ENCODE data around the gene PYGO2.

PYGO2 gene

GRCh38 chr1:154962156-154962749 lies 671 bp upstream of the PYGO2 start:
- Histone ChIP-seq H3K4me3 (ENCODE audit: low read depth, low read length) (peak overlapping the region; percentile 64), H3K9me3 (ENCODE audit: severe bottlenecking) (no peaks in the 10 kb centered on the region), H3K27ac (peak overlapping the region; percentile 99), H3K27me3 (ENCODE audit: insufficient read depth, low read depth, severe bottlenecking) (no peaks in the 10 kb centered on the region), H3K36me3 (peaks cover 76% of the 10 kb centered on the region)
- no peak for TF ChIP-seq CTCF (IDR thresholded peaks at IDR 0.05; ENCODE audit: low read depth, low read length)
- peak; percentile 70 for DNase-seq

GRCh38 chr1:154960446-154961136 lies 991 bp downstream of the PYGO2 start:
- H3K27me3 ChIP-seq (ENCODE audit: insufficient read depth, low read depth, severe bottlenecking), result no peaks in the 10 kb centered on the region
- TF ChIP-seq CTCF (IDR thresholded peaks at IDR 0.05; ENCODE audit: low read depth, low read length), result no peak
- peak overlapping the region; percentile 64 for H3K4me3 ChIP-seq (ENCODE audit: low read depth, low read length)
- H3K36me3 ChIP-seq, result peaks cover 60% of the 10 kb centered on the region
- no peaks in the 10 kb centered on the region for H3K9me3 ChIP-seq (ENCODE audit: severe bottlenecking)
- DNase-seq, result no peak
- peak overlapping the region; percentile 99 for H3K27ac ChIP-seq

- no peak for DNase-seq
- no peak overlapping the region for H3K4me3 ChIP-seq (ENCODE audit: low read depth, low read length)
- peaks cover 48% of the 10 kb centered on the region for H3K36me3 ChIP-seq
- H3K27me3 ChIP-seq (ENCODE audit: insufficient read depth, low read depth, severe bottlenecking), result no peaks in the 10 kb centered on the region
- no peak overlapping the region for H3K27ac ChIP-seq
- no peaks in the 10 kb centered on the region for H3K9me3 ChIP-seq (ENCODE audit: severe bottlenecking)
- no peak for TF ChIP-seq CTCF (IDR thresholded peaks at IDR 0.05; ENCODE audit: low read depth, low read length)
Measured at GRCh38 chr1:154959426-154959780, 2.2 kb downstream of the PYGO2 start.

- Histone ChIP-seq H3K9me3 (ENCODE audit: severe bottlenecking) (no peaks in the 10 kb centered on the region), H3K4me3 (ENCODE audit: low read depth, low read length) (no peak overlapping the region), H3K27ac (no peak overlapping the region), H3K27me3 (ENCODE audit: insufficient read depth, low read depth, severe bottlenecking) (no peaks in the 10 kb centered on the region), H3K36me3 (peaks cover 44% of the 10 kb centered on the region)
- TF ChIP-seq CTCF (IDR thresholded peaks at IDR 0.05; ENCODE audit: low read depth, low read length), result no peak
- DNase-seq, result no peak
Measured at GRCh38 chr1:154958681-154959425, 2.7 kb downstream of the PYGO2 start.

GRCh38 chr1:154958036-154958435 lies 3.5 kb downstream of the PYGO2 start:
- no peak for TF ChIP-seq CTCF (IDR thresholded peaks at IDR 0.05; ENCODE audit: low read depth, low read length)
- H3K27ac ChIP-seq, result 0 out of 2 replicates have a peak overlapping the region, but pooled peaks have one; percentile 88
- H3K36me3 ChIP-seq, result peaks cover 36% of the 10 kb centered on the region
- no peaks in the 10 kb centered on the region for H3K9me3 ChIP-seq (ENCODE audit: severe bottlenecking)
- DNase-seq, result no peak
- H3K4me3 ChIP-seq (ENCODE audit: low read depth, low read length), result no peak overlapping the region
- no peaks in the 10 kb centered on the region for H3K27me3 ChIP-seq (ENCODE audit: insufficient read depth, low read depth, severe bottlenecking)

Data from WERI-Rb-1 (cell line).